Stimulated activated CD8-positive, alpha-beta memory T cell treated with anti-CD3 and anti-CD28 coated beads, Interleukin-15, amount 100 ng/mL, for 1 hour (primary cell): ENCODE measurements around the gene THSD4.
A peak's percentile ranks its signal among the peaks of the same experiment; 100 is the strongest.
"Not testable (repeated sequence)": the region's sequence is repeated elsewhere in the genome, so short reads cannot be mapped to it uniquely, and the experiment has no call there.

Source experiments
- DNase-seq: peaks from one replicate; pipeline ENCODE4 v3.0.0-alpha.2; 2020; ENCODE audit warnings: low read depth

Gene THSD4

GRCh38 chr15:71431343-71432336 lies 316.4 kb downstream of the THSD4 start:
- DNase-seq: no peak

- no peak for DNase-seq
Measured at GRCh38 chr15:71433402-71433801, 318.1 kb downstream of the THSD4 start.

- no peak for DNase-seq
Measured at GRCh38 chr15:71434774-71435173, 319.5 kb downstream of the THSD4 start.

- no peak for DNase-seq
Measured at GRCh38 chr15:71435552-71435951, 320.3 kb downstream of the THSD4 start.

GRCh38 chr15:71436854-71437253 lies 321.6 kb downstream of the THSD4 start:
- no peak for DNase-seq

GRCh38 chr15:71437404-71437803 lies 322.1 kb downstream of the THSD4 start:
- no peak for DNase-seq

- DNase-seq: no peak
Measured at GRCh38 chr15:71437919-71438318, 322.6 kb downstream of the THSD4 start.

GRCh38 chr15:71439478-71439877 lies 324.2 kb downstream of the THSD4 start:
- DNase-seq: not testable (repeated sequence)

GRCh38 chr15:71440489-71441110 lies 325.3 kb downstream of the THSD4 start:
- no peak for DNase-seq

- peak; percentile 4 for DNase-seq
Measured at GRCh38 chr15:71443538-71443937, 328.3 kb downstream of the THSD4 start.

GRCh38 chr15:71444032-71444810 lies 328.9 kb downstream of the THSD4 start:
- no peak for DNase-seq

GRCh38 chr15:71444866-71445590 lies 329.8 kb downstream of the THSD4 start:
- no peak for DNase-seq

GRCh38 chr15:71447328-71448250 lies 332.3 kb downstream of the THSD4 start:
- DNase-seq: no peak

GRCh38 chr15:71448688-71449114 lies 333.4 kb downstream of the THSD4 start:
- DNase-seq: no peak

GRCh38 chr15:71449363-71449762 lies 334.1 kb downstream of the THSD4 start:
- DNase-seq: no peak

GRCh38 chr15:71449956-71450355 lies 334.7 kb downstream of the THSD4 start:
- no peak for DNase-seq

- no peak for DNase-seq
Measured at GRCh38 chr15:71451130-71451529, 335.9 kb downstream of the THSD4 start.

GRCh38 chr15:71452893-71453292 lies 337.6 kb downstream of the THSD4 start:
- no peak for DNase-seq

GRCh38 chr15:71454462-71454996 lies 339.3 kb downstream of the THSD4 start:
- DNase-seq: no peak

GRCh38 chr15:71455107-71455506 lies 339.8 kb downstream of the THSD4 start:
- no peak for DNase-seq
